UCSD-AML1 (cell line): ENCODE measurements around the gene MBL2.

Experiments
- DNase-seq: peaks from one replicate; lab custom pipeline; 2025; ENCODE audit not compliant: unreplicated experiment; lab: John Stamatoyannopoulos, UW

MBL2 gene

DNA sequence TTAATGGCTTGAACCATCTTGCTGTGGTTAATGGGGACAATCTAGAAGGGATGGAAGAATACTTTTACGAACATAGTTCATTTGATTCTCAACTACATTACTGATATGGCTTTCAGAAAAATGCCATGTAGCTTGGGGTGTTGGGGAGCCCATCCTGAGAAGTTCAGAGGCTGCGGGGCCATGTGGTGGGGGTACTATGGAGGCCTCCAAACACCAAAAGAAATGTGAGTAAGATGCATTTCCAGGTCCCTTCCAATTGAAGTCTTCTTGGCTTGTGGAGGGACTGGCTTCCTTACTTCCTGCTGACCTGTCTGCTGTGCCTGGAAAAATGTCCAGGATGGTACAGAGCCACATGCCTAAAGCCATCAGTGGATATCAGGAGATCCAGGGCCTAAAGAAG, 1.6 kb upstream of the MBL2 start:
- no peak for DNase-seq

DNA sequence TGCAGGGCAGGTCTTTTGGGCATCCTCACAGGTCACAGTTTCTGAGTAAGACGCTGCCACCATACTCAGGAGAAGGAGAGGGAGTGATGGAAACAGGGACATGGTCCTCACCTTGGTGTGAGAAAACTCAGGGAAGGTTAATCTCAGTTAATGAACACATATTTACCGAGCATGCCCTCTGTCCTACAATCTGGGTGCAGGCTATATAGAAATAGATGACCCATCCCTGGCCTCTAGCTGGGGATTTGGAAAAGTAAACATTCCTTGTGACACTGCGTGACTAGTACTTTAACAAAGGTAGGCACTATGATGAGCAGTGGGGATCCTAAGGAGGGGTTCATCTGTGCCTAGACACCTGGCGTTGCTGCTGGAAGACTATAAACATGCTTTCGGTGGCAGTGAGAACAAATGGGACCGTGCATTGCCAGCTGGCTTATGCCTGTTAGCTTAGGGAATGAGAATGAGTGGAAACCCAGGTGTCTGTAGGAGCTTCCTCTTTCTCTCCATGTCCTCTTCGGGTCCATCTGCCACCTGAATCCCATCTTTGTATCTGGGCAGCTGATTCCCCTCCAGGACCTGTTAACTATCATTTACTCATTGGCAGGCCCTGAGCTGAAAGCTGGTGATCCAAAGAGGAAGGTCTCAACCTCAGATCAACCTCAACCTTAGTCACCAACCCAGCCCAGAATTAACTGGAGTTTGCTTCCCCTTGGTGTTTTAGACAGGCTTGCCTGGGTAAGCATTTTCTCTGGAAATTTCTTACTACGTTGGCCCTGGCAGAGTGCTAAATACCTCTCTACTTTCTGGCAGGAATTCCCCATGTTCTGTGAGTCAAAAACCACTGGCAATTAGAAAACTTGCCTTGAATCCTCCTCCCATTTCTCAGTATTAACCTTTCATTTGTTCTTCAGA, 794 bp downstream of the MBL2 start:
- DNase-seq = peak; percentile 10

DNA sequence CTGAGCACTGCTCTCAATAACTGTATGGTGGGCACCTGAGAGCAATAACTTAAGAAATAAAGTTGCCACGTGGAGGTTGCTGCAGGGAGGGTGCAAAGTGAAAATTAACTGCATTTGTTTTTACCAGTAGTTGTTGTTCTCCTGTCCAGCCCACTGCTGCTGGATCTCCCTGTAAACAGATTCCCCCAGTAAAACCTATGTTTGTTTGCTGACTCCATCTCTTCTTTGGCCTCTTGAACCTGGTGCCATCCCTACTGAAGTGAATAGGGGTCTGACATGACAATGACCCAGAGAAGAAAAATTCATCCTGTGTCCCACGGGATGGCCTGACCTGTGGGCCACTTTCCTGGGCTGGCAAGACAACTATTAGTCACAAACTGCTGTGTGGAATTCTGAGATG, 1.7 kb downstream of the MBL2 start:
- DNase-seq = no peak

DNA sequence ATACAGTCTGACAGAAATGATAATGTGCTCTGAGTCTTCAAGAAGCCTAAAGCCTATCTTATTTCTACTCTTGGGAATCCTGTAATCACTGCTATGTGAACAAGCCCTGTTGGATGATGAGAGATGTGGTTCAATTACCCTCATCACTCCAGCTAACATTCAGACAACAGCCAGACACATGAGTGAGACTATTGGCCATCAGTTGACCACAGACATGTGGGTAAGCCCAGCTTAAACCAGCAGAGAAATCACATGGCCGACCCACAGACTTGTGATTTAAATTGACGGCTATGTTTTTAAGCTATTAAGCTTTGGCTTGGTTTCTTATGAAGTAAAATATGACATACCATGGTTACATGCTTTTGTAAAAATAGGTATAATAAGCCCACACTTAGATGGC, 2.6 kb downstream of the MBL2 start:
- DNase-seq = no peak

DNA sequence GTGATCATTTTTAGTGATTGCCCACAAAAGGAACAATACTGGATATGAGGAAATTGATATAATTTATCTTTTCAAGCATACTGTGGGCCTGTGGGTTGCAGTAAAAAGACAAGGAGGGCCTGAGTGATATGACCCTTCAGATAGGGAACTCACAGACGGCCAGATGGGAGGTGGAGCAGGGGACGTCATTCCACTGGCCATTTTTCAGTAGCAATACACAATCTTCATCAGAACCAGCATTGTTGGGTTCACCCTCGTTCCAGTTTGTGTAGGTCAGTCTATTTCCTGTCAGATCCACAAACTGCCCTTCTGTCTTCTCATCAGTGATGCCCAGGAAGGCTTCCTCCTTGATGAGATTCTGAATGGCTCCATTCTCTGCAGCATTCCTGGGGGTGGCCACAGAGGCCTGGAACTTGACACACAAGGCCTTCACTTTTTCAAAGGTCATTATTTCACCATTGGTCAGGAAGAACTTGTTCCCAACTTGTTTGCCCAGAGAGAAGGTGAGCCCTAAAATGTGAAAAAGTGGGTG, 4.5 kb downstream of the MBL2 start:
- DNase-seq = peak; percentile 18

DNA sequence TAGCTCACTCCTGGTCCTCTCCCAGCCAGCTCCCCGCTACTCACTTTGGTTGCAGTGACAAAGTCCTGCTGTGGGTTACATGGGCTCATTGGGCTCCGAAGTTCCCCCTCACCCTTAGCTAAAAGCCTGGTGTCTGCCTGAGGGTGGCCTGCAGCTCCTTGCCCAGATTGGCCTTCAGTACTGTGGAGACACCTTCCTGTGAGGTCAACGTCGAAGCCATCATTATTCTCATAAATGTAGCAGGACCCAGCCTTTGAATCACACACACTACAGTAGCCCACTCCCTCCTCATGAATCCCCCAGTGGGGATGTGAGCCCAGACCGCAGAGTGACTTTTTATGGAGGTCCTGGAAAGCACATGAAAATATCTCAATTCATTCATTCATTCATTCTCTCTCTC, 10.5 kb downstream of the MBL2 start:
- no peak for DNase-seq

DNA sequence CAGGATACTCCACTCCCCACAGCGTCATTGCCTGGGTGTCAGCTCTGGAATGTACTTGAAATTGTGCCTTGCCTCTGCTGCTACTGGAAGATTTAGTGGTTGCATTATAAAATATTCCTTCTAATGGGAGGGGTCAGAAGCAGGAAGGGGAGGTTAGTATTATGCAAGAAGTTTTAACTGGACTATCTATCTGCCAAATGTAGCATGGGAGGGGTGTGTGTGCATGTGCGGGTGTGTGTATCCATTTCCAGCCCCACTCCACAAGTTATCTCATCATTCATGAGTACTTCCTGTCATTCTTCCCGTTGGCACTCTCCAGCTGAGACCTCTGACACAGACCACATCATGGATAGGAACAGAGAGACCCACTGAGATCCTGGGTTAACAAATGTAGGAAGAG, 13.4 kb downstream of the MBL2 start:
- peak; percentile 7 for DNase-seq

DNA sequence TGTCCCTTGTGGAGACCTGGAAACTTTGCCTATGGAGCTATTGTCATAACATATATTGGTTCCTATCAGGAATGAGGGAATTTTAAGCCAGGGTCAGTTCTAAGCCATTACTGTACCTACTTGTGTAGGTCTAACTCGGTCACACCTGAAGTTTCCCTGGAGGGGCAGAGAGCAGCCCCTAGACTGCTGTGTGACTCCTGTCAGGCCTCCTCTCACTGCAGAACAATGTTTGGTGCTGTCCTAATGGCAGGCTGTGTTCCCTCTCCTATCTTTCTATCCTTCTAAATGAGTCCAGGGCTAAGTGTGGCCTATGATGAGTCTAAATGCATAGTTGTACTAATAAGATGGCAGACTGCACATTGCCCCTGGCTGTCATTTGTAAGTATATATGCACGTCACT, 14.2 kb downstream of the MBL2 start:
- DNase-seq = no peak

DNA sequence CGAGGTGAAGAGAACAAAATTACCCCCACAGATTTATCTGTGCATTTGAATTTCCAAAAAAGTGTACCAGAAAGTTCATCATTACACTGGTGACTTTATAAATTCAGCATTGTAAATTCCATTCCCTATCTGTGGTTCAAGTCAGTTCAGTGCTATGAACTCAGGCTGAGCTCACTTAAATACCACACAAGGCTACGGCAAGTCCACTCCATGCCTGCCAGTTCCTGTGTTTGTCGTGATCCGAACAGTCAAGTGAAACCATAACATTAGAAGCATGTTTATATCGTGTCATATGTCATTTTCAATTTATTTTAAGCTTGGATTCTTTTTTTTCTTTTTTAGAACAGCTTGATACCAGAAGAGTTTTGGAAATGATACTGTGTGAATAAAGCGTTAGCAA, 14.8 kb downstream of the MBL2 start:
- no peak for DNase-seq

DNA sequence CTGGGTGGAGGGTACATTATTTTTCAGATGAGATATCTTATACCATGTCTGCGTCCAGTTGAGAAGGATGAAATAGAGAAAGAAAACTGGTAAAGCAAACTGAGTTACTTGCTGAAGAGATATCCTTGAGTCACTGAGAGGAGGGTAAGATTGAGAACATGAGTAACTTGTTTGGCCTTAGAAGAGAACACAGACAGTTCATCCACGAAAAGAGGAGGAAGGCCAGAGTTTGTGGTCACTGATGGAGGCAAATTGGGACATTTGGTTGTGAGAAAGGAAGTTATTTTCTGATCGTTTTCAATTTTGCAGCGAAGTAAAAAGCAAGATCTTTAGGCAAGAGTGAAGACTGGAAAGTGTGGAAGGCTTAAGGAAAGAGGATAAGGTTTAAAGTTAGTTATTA, 15.6 kb downstream of the MBL2 start:
- no peak for DNase-seq

DNA sequence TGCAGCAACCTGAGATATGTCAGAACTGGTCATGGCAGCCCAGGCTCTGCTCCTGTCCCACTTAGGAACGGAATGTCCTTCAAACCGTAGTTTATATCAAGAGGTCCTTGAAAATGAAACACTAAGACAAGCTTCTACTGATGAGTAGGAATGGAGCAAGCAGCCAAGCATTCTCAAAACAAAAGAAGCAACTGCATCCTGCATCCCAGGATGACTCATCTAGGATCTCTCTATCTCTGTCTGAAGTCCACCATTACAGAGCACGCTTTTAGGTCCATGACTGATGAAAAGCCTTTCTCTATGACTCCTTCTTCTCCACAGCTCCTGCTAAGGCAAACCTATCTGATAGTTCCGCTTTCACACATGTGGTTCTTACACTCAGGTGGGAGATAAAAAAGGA, 16.3 kb downstream of the MBL2 start:
- no peak for DNase-seq

DNA sequence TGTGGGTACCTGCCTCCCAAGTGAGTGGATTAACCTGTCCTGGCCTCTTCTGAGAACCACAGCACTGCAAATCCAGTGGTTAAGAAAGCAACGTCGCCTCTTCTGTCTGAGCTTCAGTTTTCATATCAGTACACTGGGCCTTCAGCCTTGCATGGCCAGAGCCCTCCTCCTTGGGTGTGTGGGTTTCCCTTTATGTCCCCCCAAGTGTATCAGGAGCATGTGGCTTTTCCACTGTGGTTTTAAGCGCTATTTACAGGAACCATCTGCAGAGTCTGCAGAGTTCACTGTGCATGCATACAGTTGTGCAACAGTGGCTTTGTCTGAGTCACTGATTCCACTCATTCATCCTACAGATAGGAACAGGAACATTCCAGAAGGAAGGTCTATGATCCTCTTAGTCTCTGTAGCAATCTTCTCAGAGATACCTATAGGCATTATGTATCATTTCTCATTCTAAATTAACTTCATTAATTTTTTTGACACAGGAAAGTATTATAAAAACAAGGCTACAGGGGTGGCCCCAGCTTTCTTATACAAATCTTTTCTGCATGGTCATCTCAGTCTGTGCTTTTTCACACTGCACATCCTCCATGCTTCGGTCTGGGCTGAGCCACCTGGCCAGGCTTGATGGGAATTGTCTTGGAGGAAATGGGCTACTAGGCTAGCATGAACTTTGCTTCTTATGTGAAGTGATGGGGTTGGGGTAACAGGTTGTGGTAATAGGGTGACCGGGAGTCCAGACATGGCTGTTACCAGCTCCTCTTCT, 17.1 kb downstream of the MBL2 start:
- DNase-seq = peak; percentile 75

DNA sequence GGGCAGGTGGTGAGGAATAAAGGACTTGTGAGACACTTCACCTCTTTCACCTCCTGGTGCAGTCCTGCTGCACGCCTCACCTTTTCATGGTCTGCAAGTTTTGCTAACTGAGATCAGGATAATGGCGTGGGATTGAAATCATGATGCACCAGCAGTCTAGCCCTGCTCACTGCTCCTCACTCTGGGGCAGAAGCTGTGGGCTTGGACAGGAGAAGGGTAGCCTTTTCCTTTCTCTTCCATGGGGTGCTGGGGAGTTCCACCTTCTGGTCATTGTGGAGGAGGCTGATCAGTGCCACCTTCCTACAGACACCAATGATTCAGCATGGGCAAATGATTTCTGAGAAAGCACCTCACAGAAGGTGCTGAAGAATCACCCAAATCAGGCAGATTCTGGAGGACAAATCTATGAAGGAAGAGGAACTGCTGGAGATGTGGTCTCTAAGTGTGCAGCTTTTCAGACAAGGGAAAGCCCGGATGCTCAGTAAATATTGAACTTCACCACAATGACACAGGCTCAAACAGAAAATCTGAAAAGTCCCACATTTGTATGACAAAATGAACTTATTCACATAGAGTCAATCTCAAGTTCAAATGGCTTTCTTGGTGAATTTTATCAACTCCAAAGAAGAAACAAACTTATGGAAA, 19.7 kb downstream of the MBL2 start:
- DNase-seq = peak; percentile 7

DNA sequence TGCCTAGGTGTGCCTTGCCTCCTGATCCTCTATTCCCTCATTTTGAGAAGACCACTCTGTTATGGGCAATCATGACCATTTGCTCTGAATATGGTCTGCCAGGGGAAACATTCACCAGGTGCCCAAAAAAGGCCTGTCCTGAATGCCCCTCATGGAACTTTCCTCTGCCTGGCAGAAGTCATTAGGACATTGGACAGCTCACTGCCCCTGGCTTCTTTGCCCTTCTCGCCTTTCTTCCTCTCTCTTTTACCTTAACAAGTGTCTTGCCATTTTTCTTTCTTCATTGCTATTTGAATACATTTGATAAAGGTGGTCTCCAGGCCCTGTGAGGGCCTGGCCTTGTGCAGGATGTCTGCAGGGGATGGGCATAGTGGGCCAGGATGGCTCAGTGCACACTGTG, 20.3 kb downstream of the MBL2 start:
- DNase-seq = no peak

DNA sequence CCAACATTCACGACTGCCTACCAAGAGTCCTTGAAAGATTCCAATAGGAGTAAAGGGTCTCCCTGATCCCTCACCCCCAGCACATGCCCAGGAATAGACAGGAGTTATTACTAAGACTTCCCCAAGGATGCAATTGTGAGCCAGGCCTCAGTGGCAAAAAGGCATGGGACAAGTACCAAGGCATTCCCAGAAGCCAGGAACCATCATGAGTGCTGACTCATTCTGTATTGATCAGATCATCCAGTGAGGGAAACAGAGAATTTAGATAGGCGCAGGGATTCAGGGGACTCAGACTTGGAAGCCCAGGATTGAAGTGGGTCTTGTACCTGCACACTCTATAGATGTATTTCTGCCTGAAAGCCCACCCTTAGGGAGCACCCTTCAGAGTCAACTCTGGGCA, 21.2 kb downstream of the MBL2 start:
- no peak for DNase-seq

DNA sequence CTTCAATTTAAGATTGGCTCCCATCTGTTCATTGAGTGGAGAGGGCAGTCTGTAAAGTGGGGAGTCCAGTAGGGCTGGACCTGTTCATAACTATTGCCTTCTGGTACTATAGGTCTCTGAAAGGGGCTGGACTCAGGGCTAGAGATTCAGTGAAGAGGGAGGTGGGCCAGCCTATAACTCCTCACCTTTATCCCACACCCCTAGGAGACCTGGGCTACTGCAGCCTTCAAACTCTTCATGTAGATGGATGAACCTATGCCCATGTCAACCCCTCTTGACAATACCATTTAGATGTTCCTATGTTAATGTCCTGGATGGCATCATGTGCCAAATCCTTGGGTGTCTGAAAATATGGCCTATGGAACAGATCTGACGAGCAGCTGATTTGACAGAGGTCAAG, 22.0 kb downstream of the MBL2 start:
- no peak for DNase-seq

DNA sequence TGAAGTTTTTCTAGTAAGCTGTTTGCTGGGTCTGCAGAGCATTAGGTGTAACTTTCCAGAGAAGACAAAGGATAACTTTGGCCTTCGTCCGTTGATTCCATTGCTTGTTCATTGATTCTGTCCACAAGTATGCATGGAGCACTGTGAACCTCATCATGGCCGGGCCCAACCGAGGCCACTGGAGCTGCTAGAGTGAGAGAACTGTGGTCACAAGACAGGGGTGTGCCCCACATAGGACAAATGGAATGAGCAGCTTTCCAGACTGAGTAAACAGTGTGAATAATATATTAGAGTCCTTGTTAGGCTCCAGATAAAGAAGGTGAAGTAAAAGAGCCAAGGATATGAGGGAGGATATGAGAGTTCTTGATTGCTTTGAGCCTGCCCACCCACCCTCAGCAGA, 24.9 kb downstream of the MBL2 start:
- DNase-seq = peak; percentile 4

DNA sequence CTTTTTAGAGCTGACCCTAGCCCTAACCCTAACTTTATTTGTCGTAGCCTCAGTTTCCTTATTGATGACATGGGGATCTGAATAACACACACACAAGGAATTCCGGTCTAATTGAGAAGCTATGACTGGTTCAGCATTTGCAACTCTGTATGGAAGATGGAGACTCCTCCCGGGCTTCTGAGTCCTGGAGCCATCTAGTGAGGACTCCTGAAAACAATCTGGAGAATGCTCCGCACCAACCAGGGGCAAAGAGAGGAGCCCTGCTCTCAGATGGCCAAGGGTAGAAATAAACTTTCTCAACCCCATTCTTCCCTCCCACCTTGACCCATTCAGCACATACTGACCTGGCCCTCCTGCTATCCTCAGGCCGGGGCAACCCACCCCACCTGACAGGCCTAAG, 26.4 kb downstream of the MBL2 start:
- no peak for DNase-seq

DNA sequence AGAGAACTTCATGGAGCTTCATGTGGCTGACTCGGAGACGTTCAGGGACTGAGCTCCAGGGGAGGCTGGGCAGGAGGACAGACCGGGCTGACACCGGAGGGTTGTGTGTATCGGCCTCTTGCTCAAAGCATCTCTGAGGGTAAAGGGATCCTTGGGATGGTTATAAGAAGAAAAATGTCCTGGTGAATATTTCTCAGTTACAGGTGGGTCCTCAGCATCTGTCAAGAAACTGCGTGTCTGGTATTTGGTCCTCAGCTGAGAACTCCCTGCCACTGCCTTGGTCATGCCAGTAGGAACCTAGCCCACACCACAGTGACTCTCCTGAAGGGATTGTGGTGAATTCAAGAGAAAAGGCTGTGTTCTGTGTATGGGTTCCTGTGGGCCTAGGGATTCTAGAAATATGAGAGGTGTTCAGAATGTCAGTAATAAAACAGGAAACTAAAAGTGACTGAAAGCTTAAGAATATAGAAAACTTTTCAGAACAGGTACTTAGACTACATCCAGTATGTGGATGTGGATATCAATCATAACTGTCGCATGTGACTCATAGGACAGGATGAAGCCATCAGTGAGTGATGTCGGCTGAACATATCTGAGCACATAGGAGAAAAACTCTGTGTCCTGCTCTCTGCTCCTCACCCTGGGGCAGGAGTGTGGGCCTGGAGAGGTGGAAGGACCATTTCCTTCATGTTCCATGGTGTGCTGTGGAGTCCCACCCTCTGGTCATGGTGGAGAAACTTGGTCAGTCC, 28.4 kb downstream of the MBL2 start:
- DNase-seq = peak; percentile 6

DNA sequence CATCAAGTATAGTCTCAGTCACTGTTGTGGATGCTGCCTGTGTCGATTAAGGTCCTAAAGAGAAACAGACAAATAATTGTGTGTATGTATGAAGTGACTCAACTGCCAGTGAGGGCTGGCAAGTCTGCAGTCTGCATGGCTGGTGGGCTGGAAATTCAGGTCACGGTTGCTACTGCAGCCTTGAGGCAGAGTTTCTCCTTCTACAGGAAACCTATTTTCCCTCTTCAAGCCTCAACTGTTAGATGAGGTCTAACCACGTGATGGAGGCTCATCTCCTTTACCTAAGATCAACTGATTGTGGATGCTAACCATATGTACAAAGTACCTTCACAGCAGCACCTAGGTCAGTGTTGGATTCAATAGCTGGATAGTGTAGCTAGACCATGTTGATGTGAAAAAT, 29.9 kb downstream of the MBL2 start:
- no peak for DNase-seq

DNA sequence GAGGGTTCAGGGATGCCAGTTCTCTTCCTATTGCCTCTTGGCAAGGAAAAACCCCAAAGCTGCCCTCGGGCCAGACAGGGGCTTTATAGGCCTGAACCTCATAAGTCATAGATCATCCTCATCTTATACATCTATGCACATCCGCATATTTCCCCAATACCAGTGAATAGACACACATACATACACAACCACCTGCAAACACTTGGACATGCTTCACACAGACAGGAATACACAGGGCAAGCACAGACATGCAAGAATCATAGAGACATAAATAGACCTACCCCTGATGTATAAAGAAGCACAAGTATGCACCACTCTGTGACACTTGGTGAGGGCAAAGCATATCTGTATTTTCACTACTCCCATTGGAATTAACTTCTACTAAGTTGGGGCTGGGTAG, 30.7 kb downstream of the MBL2 start:
- DNase-seq = no peak
